Rectal smooth muscle tissue (tissue), 1 donor: ENCODE data around the gene PRR3.

Source experiments
- H3K27ac ChIP-seq: one replicate; pipeline ENCODE4 v1.7.0; 2013; ENCODE audit warnings: low read depth, low read length, inconsistent platforms
- H3K27me3 ChIP-seq: one replicate; pipeline ENCODE4 v1.7.0; 2013; ENCODE audit warnings: low read length; ENCODE audit not compliant: control insufficient read depth, insufficient read depth
- H3K36me3 ChIP-seq: one replicate; pipeline ENCODE4 v1.7.0; 2013; ENCODE audit warnings: low read length; ENCODE audit not compliant: control insufficient read depth, insufficient read depth
- H3K4me1 ChIP-seq: one replicate; pipeline ENCODE4 v1.7.0; 2013; ENCODE audit warnings: low read length; ENCODE audit not compliant: control insufficient read depth, insufficient read depth
- H3K4me3 ChIP-seq: one replicate; pipeline ENCODE4 v1.7.0; 2013; ENCODE audit warnings: low read length
- H3K9ac ChIP-seq: one replicate; pipeline ENCODE4 v1.7.0; 2013; ENCODE audit warnings: low read length

PRR3 gene

DNA sequence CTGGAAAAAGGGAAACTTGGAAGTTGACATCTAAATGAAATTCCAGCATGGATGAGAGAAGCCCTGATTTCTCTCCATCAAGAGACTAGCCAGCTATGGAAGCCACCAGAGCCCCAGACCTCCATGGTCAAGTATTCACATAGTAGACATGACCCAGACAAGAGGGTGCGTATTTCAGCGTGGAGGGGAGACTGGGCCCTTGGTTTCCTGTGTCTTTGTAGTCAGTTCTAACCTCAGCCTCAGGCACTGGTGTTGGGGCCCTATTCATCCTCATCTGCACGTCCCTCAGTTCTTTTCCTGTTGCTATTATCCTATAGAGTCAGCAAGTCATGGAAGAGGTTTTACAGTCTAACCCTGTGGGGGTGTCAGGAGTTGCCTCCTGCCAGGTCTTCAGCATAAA, 13.3 kb upstream of the PRR3 start:
- no peak overlapping the region for H3K4me3 ChIP-seq
- no peak overlapping the region for H3K27ac ChIP-seq
- peaks cover 17% of the 10 kb centered on the region for H3K36me3 ChIP-seq
- H3K4me1 ChIP-seq = peaks cover 2% of the 10 kb centered on the region
- no peak overlapping the region for H3K9ac ChIP-seq
- no peaks in the 10 kb centered on the region for H3K27me3 ChIP-seq

DNA sequence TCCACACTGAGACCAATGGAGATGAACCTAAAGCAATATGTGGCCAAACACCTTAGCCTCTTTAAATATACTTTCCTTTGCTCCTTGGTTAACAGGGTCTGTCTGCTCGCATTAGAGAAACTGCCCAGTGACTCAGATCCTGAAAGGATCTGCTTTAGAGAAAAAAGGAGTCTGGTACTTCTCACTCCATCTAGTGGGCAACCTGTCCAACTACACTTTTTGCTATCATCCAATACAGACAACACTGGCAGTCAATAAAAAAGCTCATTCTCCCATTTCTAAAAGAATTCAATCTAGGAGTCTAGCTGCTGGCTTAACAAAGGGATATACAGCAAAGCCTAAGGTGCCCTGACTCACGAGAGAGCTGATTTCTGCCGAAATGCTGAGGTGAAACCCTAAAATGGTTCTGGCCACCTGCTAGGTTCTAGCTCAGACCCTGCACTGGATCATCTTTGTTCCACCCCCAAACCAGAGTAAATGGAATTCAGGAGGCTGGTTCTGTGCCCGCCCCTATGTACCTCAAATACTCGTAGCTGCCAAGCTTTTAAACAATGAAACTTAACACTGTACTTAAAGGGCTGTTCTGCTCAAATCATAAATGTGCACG, 12.3 kb upstream of the PRR3 start:
- H3K27ac ChIP-seq = no peak overlapping the region

DNA sequence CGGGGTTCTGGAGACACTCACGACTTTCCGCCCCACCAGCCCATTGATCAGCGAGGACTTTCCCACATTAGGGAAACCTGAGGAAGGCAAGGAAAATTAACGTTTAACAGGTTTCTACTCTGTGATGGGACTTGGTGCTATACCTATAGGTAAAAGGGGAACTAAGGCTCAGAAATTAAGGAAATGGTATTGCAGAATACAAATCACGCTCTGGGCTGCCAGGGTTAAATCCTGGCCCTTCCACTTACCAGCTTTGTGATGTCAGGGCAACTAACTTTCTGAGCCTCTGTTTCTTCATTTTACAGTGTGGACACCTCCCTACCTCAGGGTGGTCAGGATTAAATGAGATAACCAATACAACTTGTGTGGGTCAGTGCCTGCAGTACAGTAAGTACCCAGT, 9.6 kb upstream of the PRR3 start:
- Histone ChIP-seq H3K9ac (no peak overlapping the region), H3K36me3 (peaks cover 31% of the 10 kb centered on the region), H3K27me3 (no peaks in the 10 kb centered on the region), H3K4me3 (no peak overlapping the region), H3K27ac (no peak overlapping the region), H3K4me1 (no peaks in the 10 kb centered on the region)

More for the DNA sequence above, 12.3 kb upstream of the PRR3 start:
- Histone ChIP-seq H3K27me3 (no peaks in the 10 kb centered on the region), H3K9ac (no peak overlapping the region), H3K4me1 (peaks cover 2% of the 10 kb centered on the region), H3K36me3 (peaks cover 17% of the 10 kb centered on the region), H3K4me3 (no peak overlapping the region)

DNA sequence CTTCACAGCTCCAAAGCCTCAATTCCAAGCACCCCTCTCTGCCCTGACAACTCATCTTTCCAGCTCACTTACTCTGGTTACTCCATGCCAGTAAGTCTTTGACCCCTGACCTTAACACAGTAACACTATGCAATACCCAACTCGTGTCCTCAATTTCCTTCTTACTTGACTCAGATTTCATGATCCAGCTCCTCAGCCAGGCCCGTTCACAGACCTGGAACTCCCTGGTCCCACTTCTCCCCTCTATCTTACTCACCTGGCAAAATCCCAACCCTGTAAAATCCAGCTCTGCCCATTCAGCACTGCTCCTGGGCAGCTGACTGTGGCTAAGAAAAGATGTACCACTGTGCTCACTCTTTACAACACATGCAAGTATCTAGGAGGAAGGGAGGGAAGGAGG, 8.7 kb upstream of the PRR3 start:
- Histone ChIP-seq H3K36me3 (peaks cover 38% of the 10 kb centered on the region), H3K27me3 (no peaks in the 10 kb centered on the region), H3K4me3 (no peak overlapping the region), H3K9ac (no peak overlapping the region), H3K27ac (no peak overlapping the region), H3K4me1 (no peaks in the 10 kb centered on the region)

DNA sequence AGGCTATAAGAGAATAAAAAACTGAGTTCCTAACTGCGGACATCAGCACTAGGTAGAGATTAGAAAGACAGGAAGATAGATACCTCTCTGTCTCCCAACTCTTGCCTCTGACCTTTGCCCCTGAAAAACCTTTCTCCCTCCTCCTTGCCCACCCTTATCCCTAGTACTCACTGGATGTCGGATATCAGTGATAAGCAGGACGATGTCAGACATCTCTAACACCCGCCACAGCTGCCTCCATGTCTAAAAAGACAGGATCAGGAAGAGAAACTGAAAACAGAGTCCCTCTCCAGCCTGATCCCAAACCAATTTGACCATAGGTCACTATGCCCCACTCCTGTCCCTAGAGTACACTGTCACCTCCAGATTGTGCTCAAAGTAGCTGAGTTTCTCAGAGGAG, 2.7 kb upstream of the PRR3 start:
- H3K27ac ChIP-seq = no peak overlapping the region
- H3K36me3 ChIP-seq = peaks cover 28% of the 10 kb centered on the region
- H3K4me3 ChIP-seq = peak overlapping the region; percentile 97
- peaks cover 7% of the 10 kb centered on the region for H3K4me1 ChIP-seq
- no peaks in the 10 kb centered on the region for H3K27me3 ChIP-seq
- H3K9ac ChIP-seq = no peak overlapping the region

DNA sequence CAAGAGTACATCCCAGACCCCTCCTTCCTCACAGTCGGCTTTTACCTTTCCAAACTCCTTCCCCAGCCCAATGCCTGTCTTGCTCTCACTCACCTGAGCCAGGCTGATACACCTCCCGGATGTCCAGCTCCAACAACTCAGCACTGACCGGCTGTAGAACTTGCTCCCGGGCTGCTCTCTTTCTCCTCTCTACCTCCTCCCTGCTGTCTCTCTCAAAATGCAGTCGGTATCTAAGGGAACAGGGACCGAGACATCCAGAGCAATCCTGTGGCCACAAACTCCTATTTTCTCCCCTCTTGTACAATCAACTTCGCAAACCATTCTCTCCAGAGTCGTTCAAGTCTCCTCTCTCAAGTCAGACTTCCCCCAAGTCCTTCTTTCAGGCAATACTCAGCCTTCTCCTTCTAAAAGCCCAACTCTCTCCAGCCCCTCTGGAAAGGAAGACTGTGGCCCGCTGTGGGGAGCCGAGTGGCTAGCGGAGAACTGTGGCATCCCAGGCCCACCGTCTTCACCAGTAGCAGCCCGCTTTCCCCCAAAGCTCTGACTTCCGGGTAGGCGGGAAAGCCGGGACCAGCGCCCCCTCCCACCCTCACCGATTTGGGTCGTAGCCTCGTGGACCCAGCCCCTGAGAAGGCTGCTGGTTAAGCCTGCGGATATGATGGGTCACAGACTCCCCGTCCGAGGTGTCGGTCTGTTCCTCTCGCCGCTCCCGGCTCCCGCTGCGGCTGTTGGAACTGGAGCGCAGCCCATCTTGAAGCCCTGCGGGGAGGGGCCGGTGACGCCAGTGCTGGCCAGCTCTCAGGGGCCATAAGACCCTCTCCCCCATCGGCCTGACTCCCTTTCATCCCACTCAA, 1.9 kb upstream of the PRR3 start:
- Histone ChIP-seq H3K9ac (peak overlapping the region; percentile 82), H3K27ac (peak overlapping the region; percentile 98), H3K4me3 (peak overlapping the region; percentile 97), H3K4me1 (peaks cover 7% of the 10 kb centered on the region), H3K27me3 (no peaks in the 10 kb centered on the region), H3K36me3 (peaks cover 28% of the 10 kb centered on the region)

DNA sequence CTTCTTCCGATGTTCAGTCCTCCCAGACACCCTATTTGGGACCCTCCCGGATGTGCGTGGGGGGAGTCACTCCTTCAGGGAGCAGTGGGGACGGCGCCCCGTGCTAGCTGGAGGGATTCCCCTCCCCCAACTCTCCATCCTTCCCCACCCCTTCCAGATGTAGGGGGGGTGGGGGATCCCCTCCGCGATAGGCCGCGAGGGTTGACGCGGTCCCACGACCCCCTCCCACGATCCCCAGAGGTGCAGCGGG, 1.4 kb upstream of the PRR3 start:
- H3K27me3 ChIP-seq = no peaks in the 10 kb centered on the region

GRCh38 chr6:30556066-30556905, 809 bp upstream of the PRR3 start, which contains the start of gene GNL1:
Gene GNL1, minus strand, starts transcription at chr6:30556489. Its CDS starts 286 bp downstream, at chr6:30556203.
- peak within 1 kb of the TSS; percentile 82 for H3K9ac ChIP-seq
- H3K27me3 ChIP-seq = no peaks in the 10 kb centered on the region
- peaks cover 22% of the 10 kb centered on the region for H3K36me3 ChIP-seq

More for the DNA sequence above, 1.4 kb upstream of the PRR3 start:
- Histone ChIP-seq H3K36me3 (peaks cover 25% of the 10 kb centered on the region), H3K4me3 (peak overlapping the region; percentile 97), H3K9ac (peak overlapping the region; percentile 82), H3K4me1 (peaks cover 7% of the 10 kb centered on the region), H3K27ac (peak overlapping the region; percentile 98)

GRCh38 chr6:30557683-30557981, 537 bp downstream of the PRR3 start:
- Histone ChIP-seq H3K9ac (peak overlapping the region; percentile 77), H3K36me3 (peaks cover 18% of the 10 kb centered on the region), H3K27ac (peak overlapping the region; percentile 98), H3K4me1 (peaks cover 7% of the 10 kb centered on the region), H3K4me3 (peak overlapping the region; percentile 97), H3K27me3 (no peaks in the 10 kb centered on the region)

More at GRCh38 chr6:30556066-30556905, 809 bp upstream of the PRR3 start, which contains the start of gene GNL1:
- peak within 1 kb of the TSS; percentile 97 for H3K4me3 ChIP-seq
- H3K27ac ChIP-seq = peak within 1 kb of the TSS; percentile 98
- peaks cover 7% of the 10 kb centered on the region for H3K4me1 ChIP-seq

- Histone ChIP-seq H3K36me3 (peaks cover 13% of the 10 kb centered on the region), H3K4me3 (no peak overlapping the region), H3K27me3 (no peaks in the 10 kb centered on the region), H3K4me1 (peaks cover 7% of the 10 kb centered on the region), H3K9ac (no peak overlapping the region), H3K27ac (no peak overlapping the region)
Observed at GRCh38 chr6:30560930-30561329, 3.8 kb downstream of the PRR3 start.

DNA sequence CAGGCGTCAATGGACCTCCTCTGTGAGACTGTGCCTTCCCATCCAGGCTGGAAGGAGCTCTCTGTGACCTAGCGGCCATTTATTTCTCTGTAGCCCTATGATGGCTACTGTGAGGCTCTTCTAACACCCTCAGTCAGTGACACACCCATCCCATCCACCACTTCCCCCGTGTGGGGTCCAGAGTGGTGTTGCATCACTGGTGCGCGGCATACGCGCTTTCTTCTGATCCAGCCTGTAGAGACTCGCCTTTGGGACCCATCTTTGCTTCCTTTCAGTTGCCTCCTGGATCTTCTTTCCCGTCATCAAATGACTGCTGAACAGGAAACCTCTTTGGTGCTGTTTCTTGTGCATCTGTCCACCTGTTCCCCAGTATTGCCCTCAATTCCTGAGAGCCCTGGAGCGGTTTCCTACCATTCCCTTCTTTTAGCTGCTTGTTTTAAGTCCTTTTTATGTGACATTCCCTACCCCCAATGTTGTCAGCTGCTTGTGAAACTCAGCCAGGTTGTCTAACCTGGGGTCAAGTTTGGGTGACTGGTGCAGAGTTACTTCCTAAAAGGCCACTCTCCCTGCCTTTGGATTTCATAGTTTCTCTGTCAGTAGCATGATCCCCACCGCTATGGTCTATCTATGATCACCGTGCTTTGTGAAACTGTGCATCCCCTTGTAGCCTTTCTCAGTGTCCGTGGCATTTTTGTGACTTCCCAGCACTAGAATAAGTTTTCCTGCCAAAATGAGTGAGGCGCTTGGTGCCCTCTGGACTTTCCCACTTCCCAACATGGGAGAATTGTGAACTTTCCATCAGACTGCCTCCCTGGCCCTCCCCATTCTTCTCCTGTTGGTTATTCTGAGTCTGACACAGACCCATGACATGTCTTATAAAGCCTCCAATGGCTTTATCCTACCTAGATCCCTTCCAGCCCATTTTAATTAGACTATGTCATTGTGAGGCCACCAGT, 5.7 kb downstream of the PRR3 start:
- Histone ChIP-seq H3K4me3 (no peak overlapping the region), H3K36me3 (peaks cover 13% of the 10 kb centered on the region), H3K4me1 (peaks cover 3% of the 10 kb centered on the region), H3K9ac (no peak overlapping the region), H3K27ac (no peak overlapping the region), H3K27me3 (no peaks in the 10 kb centered on the region)
